Activated naive CD4-positive, alpha-beta T cell treated with Interleukin-2 at 50 U/mL for 16 hours (primary cell): Measurements from ENCODE around the gene DENR.
"Not testable (repeated sequence)": the region's sequence is repeated elsewhere in the genome, so short reads cannot be mapped to it uniquely, and the experiment has no call there.

Source experiments
- DNase-seq: peaks from one replicate; pipeline ENCODE4 v3.0.0-alpha.2; 2020

DENR gene

DNA sequence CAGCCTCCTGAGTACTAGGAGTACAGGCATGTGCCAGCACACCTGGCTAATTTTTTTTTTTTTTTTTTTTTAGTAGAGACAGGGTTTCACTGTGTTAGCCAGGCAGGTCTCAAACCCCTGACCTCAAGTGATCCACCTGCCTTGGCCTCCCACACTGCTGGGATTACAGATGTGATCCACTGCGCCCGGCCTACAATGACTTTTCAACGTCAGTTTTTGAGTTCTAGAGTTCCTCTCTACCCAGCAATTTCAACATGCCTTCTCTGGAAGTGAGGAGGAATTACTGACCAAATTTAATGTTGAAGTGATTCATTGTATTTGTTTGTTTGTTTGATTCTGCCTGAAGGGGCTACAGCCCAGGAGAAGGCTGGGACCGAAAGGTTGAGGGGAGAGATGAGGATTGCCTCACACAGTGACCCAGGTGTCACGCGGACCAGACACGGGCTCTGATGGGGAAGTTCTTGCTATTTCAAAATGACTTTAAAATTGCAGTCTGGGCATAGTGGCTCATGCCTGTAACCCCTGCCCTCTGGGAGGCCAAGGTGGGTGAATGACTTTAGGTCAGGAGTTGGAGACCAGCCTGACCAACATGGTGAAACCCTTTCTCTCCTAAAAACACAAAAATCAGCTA lies 8.6 kb upstream of the DENR start:
- DNase-seq, result no peak

DNA sequence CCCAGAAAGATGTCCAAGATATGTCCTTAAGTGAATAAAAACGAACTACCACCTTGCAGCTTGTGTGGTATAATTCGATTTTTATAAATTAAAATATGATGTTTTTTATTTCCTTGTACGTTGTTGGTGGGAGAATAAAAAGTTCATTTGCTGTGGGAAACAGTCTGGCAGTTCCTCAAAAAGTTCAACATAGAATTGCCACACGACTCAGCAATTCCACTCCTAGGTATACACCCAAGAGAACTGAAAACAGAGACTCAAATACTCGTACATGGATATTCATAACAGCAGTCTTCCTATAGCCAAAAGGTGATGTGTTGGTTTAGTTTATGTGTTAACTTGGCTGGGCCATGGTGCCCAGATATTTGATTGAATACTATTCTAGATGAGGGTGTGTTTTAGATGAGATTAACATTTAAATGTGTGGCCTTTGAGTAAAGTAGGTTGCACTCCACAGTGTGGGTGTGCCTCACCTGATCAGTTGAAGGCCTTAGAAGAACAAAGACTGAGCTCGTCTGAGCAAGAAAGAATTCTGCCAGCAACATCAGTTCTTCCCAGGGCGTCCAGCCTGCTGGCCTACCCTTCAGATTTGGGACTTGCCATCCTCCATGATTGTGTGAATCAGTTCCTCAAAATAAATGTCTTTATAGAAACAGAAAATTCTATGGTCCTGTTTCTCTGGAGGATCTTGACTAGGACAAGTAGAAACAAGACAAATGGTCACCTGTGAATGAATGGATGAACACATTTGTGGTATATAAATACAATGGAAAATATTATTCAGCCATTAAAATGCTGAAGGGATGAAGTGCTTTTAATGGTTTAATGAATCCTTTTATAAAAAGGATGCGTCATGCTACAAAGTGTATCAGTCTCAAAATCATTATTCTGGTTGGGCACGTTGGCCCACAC lies 5.1 kb upstream of the DENR start:
- DNase-seq, result no peak

DNA sequence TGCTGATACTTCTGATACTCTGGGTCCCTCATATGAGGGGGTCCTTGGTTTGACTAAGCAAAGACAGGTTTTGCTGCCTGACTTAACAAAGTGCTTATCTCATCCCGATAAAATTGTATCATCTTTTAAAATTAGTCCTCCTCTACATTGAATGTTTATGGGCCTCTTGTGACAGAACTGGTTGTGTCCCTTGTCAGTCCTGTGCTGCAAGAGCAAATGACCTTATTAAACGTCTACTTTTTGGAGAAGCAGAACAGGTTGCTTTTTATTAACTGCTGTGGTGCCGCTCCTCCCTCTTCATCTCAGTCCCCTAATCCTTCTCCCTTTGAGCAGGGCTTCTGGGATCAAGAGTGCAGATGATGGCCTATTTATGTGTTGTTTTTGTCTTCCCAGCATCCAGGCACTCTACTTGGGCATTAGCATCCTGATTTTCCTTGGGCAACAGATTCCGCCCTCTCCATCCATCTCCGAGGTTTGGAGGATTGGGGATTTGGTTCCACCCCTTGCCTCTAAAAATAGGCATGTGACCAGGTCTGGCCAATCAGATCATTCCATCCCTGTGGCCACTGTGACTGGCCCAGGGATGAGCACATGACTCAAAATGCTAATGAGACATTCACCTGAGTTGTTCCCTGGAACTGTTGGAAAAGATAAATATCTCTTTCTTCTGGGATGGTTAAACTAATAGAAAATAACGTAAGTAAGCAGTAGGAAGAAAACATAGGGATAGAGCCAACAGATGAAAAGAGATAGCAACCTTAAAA lies 2.9 kb upstream of the DENR start:
- no peak for DNase-seq

DNA sequence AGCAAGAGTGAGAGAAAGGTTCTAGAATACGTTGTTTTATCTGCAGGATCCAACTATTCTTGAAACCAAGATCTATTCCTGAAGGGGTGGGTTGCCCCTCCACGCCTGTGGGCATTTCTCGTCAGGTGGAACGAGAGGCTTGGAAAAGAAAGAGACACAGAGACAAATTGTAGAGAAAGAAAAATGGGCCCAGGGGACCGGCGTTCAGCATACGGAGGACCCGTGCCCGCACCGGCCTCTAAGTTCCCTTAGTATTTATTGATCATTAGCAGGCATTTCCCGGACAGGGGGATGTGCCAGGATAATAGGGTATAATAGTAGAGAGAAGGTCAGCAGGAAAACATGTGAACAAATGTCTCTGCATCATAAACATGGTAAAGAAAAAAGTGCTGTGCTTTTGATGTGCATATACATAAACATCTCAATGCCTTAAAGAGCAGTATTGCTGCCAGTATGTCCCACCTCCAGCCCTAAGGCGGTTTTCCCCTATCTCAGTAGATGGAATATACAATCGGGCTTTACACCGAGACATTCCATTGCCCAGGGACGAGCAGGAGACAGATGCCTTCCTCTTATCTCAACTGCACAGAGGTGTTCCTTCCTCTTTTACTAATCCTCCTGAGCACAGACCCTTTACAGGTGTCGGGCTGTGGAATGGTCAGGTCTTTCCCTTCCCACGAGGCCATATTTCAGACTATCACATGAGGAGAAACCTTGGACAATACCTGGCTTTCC lies 1.7 kb upstream of the DENR start:
- DNase-seq, result not testable (repeated sequence)

DNA sequence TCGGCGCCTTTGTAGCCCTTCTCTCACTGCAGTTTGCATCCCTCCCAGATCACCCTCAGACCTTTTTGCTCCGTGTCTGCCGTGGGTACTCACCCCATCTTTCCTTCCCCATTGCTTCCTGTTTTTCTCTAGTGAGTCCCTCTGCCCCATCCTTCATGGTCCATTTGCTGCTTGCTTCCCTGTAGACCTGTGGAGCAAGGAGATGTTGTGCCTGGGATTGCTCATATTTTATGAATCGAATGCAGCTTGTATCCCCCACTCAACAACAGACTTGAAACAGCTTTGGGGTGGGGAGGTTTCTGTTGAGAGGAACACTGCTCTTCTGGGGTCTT lies 661 bp downstream of the DENR start:
- DNase-seq, result no peak

DNA sequence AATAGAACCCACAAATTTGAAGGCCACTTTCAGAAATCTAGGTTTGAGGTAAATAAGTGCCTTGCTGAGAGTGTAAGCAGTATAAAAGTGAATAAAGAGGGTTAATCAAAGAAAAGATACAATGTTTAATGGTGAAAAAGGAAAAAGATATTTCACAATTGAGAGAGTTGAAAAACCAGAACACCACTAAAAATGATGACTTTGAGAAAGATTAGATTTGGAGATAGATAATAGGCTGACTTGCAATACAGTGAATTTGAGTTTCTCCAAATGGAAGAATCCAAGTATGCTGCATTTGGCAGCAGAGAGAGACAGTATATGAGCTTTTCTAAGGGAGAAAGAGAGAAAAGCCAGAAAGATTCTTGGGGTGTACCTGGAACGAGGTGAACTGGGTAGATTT lies 2.2 kb downstream of the DENR start:
- DNase-seq, result no peak

DNA sequence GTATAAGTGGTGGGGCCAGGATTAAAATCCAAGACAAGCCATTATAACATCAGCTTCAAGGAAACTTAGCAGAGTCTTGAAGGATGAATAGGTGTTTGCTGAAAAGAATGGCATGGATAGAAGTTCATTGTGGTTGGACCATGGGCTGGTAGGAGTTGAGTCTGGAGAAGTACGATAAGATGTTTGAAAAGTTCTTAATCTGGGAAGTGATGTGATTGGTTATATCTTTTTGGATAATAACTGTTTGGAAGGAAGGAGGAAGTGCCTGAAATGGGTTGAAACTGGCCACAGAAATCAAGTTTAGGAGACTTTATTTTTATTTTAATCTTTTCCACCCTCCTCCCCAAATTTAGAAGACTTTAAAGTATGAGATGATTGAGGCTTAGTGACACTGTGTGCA lies 4.9 kb downstream of the DENR start:
- DNase-seq, result no peak

DNA sequence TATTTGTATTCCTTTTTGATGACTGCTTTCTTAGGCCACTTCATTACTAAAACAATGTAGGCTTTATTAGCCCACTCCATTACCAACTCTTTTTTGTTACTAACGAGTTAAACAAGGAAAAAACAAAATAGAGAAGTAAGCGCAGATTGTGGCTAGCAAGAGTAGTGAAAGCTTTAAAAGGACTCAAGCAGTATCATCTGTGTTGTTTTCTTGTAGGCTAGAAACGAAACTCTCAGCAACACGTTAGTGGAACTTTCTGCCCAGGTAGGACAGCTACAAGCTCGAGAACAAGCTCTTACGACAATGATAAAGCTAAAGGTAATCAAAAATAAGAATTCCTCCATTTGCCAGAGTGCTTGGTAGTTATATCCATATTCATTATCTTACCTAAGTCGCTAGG lies 32.9 kb downstream of the DENR start:
- DNase-seq, result no peak

DNA sequence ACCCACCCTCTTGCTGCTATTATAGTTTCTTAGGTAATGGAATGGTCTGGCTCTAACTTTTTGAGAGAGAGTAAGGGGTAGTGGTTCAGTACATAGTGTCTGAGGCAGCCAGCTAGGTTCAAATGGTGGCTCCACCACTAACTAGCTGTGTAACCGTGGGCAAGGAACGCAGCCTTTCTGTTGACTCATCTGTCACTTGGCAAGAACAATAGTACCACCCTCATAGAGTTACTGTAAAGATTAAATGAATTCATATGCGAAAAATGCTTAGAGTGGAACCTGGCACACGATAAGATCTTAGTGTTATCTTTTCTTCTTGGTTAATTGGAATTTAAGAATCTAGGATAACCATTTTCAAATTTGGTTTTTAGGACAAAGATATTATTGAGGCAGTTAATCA lies 35.8 kb downstream of the DENR start:
- DNase-seq, result no peak

DNA sequence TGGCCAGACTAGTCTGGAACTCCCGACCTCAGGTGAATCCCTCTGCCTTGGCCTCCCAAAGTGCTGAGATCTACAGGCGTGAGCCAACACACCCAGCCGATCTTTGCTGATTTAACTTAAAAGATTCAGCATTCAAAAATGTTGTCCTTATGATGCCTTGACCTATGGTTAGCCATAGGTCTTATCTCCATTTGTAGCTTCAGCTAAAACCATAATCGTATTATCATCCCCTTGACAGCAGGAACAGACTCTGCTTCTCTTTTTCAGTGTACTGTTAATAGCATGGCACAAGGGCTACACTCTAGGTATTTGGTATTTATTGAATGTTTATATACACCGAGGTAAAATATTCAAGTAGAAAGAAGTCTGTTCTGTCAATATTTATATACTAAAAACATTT lies 37.0 kb downstream of the DENR start:
- no peak for DNase-seq

DNA sequence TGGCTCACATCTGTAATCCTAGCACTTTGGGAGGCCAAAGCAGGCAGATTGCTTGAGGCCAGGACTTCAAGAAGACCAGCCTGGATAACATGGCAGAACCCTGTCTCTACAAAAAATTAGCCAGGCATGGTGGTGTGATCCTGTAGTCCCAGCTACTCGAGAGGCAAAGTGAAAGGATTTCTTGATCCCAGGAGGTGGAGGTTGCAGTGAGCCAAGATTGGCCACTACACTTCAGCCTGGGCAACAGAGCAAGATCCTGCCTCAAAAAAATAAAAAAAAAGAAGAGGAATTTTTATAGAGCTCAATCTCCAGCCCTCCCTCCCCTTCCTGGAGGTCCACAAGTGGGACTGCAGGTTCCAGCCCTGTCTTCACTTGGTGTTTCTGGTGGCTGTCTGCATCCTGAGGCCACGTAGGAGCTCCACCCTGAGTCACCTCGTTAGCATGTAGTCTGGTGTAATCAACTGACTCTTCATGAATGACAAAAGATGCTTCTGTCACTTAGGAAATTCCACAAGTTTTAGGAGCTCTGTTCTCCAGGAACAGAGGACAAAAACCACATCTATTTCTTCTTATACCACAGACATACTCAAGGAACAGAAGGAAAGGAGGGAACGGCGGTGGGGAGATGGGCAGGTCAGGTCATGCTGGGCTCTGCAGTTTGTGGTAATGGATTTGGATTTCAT lies 37.9 kb downstream of the DENR start:
- no peak for DNase-seq

DNA sequence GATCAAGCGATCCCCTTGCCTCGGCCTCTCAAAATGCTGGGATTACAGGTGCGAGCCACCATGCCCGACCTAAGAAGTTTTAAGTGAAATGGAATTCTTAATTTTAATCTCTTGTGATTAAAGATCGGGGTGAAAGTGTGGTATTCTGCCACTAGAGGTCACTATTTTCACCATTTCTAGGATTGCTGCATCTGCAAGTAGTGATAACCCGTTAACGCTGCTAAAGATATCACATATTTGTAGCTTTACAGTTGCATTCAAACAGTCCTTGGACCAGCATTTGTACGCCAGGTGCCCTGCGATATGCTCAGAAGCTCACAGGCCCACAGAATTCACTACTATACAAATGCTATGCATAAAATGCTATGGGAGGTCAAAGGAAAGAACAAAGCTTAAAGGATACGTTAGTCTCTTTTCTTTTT lies 41.1 kb downstream of the DENR start:
- no peak for DNase-seq

DNA sequence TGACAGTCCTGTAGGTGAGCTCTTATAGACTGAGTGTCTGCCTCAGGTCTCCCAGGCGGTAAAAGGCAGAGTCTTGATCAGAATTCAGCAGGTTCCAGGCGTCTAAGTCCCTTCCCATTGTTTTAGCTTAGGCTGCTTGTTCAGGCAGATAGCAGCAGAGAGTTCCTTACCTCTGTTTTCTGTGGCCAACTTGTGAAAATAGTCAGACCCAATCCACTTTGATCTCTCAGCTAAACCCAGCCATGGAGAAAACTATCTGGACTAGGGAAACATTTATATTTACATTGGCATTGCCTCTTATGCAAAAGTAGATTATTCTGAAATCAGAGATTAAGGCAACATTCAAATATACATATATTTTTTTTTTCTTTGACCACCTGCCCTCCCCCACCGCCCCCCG lies 43.2 kb downstream of the DENR start:
- DNase-seq, result no peak

DNA sequence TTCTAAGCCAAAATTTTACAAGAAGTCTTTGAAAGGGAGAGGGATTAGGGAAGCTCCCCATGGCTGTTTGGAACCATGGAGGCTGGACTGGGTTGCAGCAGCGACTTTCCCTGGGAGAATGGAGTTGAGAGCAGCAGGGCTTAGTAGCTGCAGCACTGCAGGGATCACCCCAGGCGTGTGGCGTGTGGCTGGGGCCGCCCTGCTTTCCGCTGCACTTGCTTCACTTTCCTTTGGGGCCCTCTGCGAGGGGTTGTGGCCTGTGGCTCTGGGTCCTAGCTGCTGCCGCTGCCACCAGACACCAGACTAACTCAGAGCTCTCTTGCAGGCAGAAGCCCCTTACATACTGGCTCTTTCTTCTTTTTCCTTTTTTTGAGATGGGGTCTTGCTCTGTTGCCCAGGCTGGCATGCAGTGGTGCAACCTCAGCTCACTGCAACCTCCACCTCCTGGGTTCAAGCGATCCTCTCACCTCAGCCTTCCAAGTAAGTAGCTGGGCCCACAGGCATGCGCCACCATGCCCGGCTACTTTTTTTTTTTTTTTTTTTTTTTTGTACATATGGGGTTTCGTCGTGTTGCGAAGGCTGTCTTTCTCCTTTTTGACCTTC lies 47.1 kb downstream of the DENR start:
- no peak for DNase-seq

DNA sequence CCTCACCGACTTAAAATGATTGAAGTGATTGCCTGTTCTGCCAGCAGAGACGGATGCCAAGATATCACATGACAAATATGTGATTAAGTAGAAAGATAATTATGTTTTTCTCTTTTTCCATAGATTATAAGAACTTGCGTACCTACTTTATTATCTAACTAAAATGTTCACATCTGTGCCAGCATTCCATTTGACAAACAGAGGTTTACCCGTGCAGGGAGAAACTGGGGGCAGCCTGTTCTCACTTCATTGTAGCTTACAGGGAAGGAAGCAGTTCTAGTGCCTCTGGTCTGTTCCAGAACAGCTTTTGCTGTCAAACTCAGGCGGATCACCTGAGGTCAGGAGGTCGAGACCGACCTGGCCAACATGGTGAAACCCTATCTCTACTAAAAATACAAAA lies 51.3 kb downstream of the DENR start:
- no peak for DNase-seq

DNA sequence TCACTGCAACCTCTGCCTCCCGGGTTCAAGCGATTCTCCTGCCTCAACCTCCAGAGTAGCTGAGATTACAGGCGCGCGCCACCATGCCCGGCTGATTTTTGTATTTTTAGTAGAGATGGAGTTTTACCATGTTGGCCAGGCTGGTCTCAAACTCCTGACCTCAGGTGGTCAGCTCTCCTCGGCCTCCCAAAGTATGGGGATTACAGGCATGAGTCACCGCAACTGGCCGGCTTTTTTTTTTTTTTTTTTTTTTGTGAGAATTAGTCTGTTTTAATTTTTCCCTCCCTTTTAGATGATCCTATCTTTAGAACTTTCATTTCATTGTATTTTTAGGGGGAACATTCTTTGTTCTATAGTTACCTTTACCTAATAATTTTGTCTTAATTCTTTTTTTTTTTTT lies 52.3 kb downstream of the DENR start:
- DNase-seq, result not testable (repeated sequence)

DNA sequence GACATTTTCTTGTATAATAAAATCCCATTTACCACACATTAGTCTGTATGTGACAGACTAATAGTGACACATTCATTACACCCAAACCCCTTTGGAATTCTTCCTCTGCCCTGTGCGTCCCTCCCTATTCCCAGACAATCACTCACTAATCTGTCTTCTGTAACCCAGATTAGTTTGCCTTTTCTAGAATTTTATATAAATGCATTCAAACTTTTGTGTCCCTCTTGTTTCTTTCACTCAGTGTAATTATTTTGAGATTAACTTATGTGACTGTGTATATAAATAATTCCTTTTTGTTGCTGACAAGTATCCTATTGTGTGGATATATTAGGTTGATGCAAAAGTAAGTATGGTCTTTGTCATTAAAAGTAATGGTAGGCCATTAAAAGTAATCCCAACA lies 55.0 kb downstream of the DENR start:
- no peak for DNase-seq

DNA sequence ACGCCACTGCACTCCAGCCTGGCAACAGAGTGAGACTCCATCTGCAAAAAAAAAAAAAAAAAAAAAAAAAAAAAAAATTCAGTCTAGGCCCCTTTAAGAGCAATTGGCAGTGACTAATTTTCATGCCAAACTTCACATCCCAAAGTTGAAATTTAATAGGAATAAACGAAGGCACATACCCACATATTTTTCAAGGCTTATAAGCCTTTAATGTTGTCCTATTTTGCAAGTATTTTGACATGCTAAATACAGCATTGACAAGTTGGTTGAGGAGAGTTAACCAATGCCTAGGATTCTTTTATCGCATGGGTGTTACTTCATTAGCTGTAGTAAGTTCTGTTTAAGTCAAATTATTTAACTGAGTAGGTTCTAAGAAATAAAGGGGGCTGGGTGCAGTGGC lies 59.2 kb downstream of the DENR start:
- DNase-seq, result no peak

DNA sequence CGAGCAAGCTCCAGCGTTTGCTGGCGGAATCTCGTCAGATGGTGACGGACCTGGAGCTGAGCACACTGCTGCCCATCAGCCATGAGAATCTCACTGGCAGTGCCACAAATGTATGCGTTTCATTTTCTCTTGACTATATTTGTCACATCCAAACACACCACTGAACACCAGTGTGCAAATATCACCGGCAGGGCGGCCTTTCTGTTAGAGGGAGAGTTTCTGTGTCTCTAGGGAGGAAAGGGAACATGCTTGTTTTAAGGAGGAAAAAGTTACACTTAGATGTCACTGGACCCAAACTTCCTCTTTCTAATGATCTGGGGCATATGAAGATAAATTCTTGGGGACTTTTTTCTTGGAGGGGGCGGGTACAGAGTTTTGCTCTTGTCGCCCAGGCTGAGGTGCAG lies 60.7 kb downstream of the DENR start:
- no peak for DNase-seq

DNA sequence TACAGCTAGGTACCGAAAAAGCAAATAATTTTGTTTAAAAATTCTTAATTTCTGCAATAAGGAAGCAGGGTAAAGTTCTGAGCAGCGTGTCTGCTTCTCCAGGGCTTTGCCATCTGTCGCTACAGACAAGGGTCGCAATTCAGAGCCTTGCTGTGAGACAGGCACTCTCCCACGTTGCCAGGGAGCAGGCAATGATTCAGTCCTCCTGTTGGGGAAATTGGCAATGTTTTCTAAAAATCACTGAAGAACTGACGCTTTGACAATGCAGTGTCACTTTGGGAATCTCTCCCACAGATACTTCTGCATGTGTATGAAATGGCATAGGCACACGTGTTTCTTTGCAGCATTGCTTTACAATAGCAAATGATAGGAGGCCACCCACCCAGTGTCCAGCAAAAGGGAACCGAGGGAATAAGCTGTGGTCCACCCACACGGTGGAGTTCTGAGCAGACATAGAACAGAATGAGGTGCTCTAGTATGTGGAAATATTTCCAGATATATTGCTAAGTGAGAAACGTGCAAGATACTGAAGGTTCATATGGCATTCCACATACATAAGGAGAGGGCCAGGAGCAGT lies 66.7 kb downstream of the DENR start:
- DNase-seq, result no peak

DNA sequence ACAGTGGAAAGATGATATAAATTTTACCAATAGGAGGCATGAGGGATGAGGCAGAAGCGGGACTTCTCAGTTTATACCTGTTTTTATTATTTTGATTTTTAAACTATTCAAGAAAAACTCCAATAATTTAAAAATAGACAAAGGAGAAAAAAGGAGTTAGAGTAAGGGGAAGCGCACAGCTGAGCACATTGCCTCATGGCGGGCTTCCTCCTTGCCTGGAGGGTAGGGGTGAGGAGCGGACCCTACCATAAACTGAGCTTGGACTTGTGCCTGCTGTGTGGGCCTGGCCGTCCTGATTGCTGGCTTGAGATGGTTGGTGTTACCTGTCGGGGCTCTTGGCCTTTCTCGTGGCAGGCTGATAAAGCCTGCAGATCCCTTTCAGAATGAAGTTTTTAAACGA lies 67.5 kb downstream of the DENR start:
- no peak for DNase-seq
